IMR-90 (cell line): ENCODE results near the gene CEP104. TPM values are rescaled to one million over a fixed set of nuclear protein-coding genes. Genes with fewer than 3 reads are reported as not detected.

Experiments
- ATAC-seq: fragments of 200-7000 bp; cut with Tn5 transposase; 2 replicates; pipeline ENCODE4 v1.9.1; 2020; ENCODE audit warnings: low read depth, mild to moderate bottlenecking, moderate library complexity
- BruUV-seq: library from RNA; stranded (reverse); fragments of 400-500 nt; replicated peaks from 2 replicates; lab custom pipeline; 2021; lab: Mats Ljungman, UMichigan
- CTCF ChIA-PET: fragments of 300-600 bp; formaldehyde crosslinking; extraction: SDS; loops from one replicate; lab custom pipeline; 2021; ENCODE audit warnings: antibody characterized with exemption; lab: Yijun Ruan, JAX
- POLR2A ChIA-PET: fragments of 300-600 bp; sonication (Branson Sonifier 250); formaldehyde crosslinking; loops from one replicate; lab custom pipeline; 2022; ENCODE audit warnings: antibody characterized with exemption; ENCODE audit not compliant: unreplicated experiment; lab: Charles Lee
- DNase-seq: peaks from one replicate; pipeline ENCODE4 v3.0.0; 2013
- H2AFZ ChIP-seq: replicated peaks from 2 replicates; pipeline ENCODE3; 2013; ENCODE audit warnings: low read length, mild to moderate bottlenecking; ENCODE audit not compliant: poor library complexity
- H2AK5ac ChIP-seq: 2 replicates; pipeline ENCODE4 v1.6.1; 2013; ENCODE audit warnings: low read depth, low read length, inconsistent platforms
- H2AK9ac ChIP-seq: replicated peaks from 2 replicates; pipeline ENCODE3; 2013; ENCODE audit warnings: mild to moderate bottlenecking, low read depth, low read length, moderate library complexity; ENCODE audit not compliant: poor library complexity
- H2BK120ac ChIP-seq: 2 replicates; pipeline ENCODE4 v1.6.1; 2013; ENCODE audit warnings: low read depth, low read length, inconsistent platforms
- H2BK15ac ChIP-seq: 3 replicates; pipeline ENCODE4 v1.6.1; 2013; ENCODE audit warnings: low read depth, low read length, inconsistent platforms
- H2BK20ac ChIP-seq: 2 replicates; pipeline ENCODE4 v1.6.1; 2013; ENCODE audit warnings: low read depth, mild to moderate bottlenecking, inconsistent platforms, low read length, moderate library complexity
- H2BK5ac ChIP-seq: 2 replicates; pipeline ENCODE4 v1.6.1; 2013; ENCODE audit warnings: mild to moderate bottlenecking, low read depth, low read length, inconsistent platforms; ENCODE audit not compliant: poor library complexity, severe bottlenecking
- H3K14ac ChIP-seq: replicated peaks from 2 replicates; pipeline ENCODE4 v1.6.1; 2013; ENCODE audit warnings: low read depth, low read length, inconsistent platforms
- H3K18ac ChIP-seq: 2 replicates; pipeline ENCODE4 v1.6.1; 2013; ENCODE audit warnings: low read depth, low read length, control low read depth
- H3K23ac ChIP-seq: 2 replicates; pipeline ENCODE4 v1.6.1; 2013; ENCODE audit warnings: low read depth, low read length, inconsistent platforms
- H3K27ac ChIP-seq: 2 replicates; pipeline ENCODE4 v1.5.1; 2013; ENCODE audit warnings: mild to moderate bottlenecking, control low read depth, low read length; ENCODE audit not compliant: insufficient read depth
- H3K27me3 ChIP-seq: 2 replicates; pipeline ENCODE4 v1.6.1; 2013; ENCODE audit warnings: low read length; ENCODE audit not compliant: control insufficient read depth, insufficient read depth
- H3K36me3 ChIP-seq: 2 replicates; pipeline ENCODE4 v1.6.1; 2013; ENCODE audit warnings: low read length, mixed read lengths; ENCODE audit not compliant: control insufficient read depth, insufficient read depth
- H3K4ac ChIP-seq: 2 replicates; pipeline ENCODE4 v1.6.1; 2013; ENCODE audit warnings: low read depth, low read length, inconsistent platforms
- H3K4me1 ChIP-seq: 2 replicates; pipeline ENCODE4 v1.6.1; 2013; ENCODE audit warnings: low read length, mixed read lengths; ENCODE audit not compliant: control insufficient read depth, insufficient read depth
- H3K4me2 ChIP-seq: 2 replicates; pipeline ENCODE4 v1.6.1; 2013; ENCODE audit warnings: low read depth, mild to moderate bottlenecking, control low read depth, low read length, moderate library complexity
- H3K4me3 ChIP-seq: 2 replicates; pipeline ENCODE4 v1.5.1; 2013; ENCODE audit warnings: low read depth, mild to moderate bottlenecking, control low read depth, low read length, moderate library complexity; ENCODE audit not compliant: insufficient read depth
- H3K56ac ChIP-seq: 2 replicates; pipeline ENCODE4 v1.6.1; 2013; ENCODE audit warnings: low read length, inconsistent platforms; ENCODE audit not compliant: insufficient read depth; ENCODE audit errors: extremely low read depth
- H3K79me1 ChIP-seq, 2 experiments: 2 replicates each; pipeline ENCODE4 v1.6.1; 2013; ENCODE audit warnings: low read length in 2 of 2, inconsistent platforms in 1 of 2, low read depth in 1 of 2
- H3K9ac ChIP-seq: 2 replicates; pipeline ENCODE4 v1.6.1; 2013; ENCODE audit warnings: low read depth, low read length, control low read depth
- H3K9me1 ChIP-seq: 2 replicates; pipeline ENCODE4 v1.6.1; 2013; ENCODE audit warnings: low read length, inconsistent platforms; ENCODE audit not compliant: insufficient read depth
- H3K9me3 ChIP-seq: 2 replicates; pipeline ENCODE4 v1.6.1; 2013; ENCODE audit warnings: low read length; ENCODE audit not compliant: control insufficient read depth, insufficient read depth
- H4K20me1 ChIP-seq: 2 replicates; pipeline ENCODE4 v1.6.1; 2013; ENCODE audit warnings: low read length, inconsistent platforms; ENCODE audit not compliant: insufficient read depth
- H4K5ac ChIP-seq: 2 replicates; pipeline ENCODE4 v1.6.1; 2013; ENCODE audit warnings: mild to moderate bottlenecking, low read depth, low read length, control low read depth
- H4K8ac ChIP-seq, 2 experiments: 2 replicates each; pipeline ENCODE4 v1.6.1; 2013; ENCODE audit warnings: low read depth in 2 of 2, low read length in 2 of 2, control low read depth in 1 of 2, inconsistent platforms in 1 of 2
- H4K91ac ChIP-seq: 2 replicates; pipeline ENCODE4 v1.6.1; 2013; ENCODE audit warnings: low read depth, low read length, inconsistent platforms; ENCODE audit not compliant: insufficient read depth
- BHLHE40 ChIP-seq: fragments of 150-350 bp; IDR thresholded peaks from 2 replicates; pipeline ENCODE4 v1.6.1; 2016; ENCODE audit warnings: mild to moderate bottlenecking, low read depth, low read length
- CEBPB ChIP-seq: IDR thresholded peaks from 2 replicates; pipeline ENCODE4 v1.6.1; 2012; ENCODE audit warnings: low read depth, low read length, improper control_type of control experiment
- CHD1 ChIP-seq: IDR thresholded peaks from 2 replicates; pipeline ENCODE4 v1.6.1; 2012; ENCODE audit warnings: low read depth, low read length, improper control_type of control experiment
- FOS ChIP-seq: fragments of 150-350 bp; IDR thresholded peaks from 2 replicates; pipeline ENCODE4 v1.6.1; 2016; ENCODE audit warnings: low read depth, low read length
- MAFK ChIP-seq: IDR thresholded peaks from 2 replicates; pipeline ENCODE4 v1.6.1; 2012; ENCODE audit warnings: low read depth, low read length, improper control_type of control experiment
- MAZ ChIP-seq: IDR thresholded peaks from 2 replicates; pipeline ENCODE4 v1.6.1; 2012; ENCODE audit warnings: low read depth, mild to moderate bottlenecking, low read length, improper control_type of control experiment, moderate library complexity, borderline replicate concordance
- MXI1 ChIP-seq: IDR thresholded peaks from 2 replicates; pipeline ENCODE4 v1.6.1; 2012; ENCODE audit warnings: low read depth, mild to moderate bottlenecking, low read length, moderate library complexity, borderline replicate concordance
- NFE2L2 ChIP-seq: fragments of 150-350 bp; IDR thresholded peaks from 2 replicates; pipeline ENCODE4 v1.6.1; 2016; ENCODE audit warnings: low read depth, mild to moderate bottlenecking, low read length
- POLR2A ChIP-seq: IDR thresholded peaks from 2 replicates; pipeline ENCODE4 v1.6.1; 2012; ENCODE audit warnings: mild to moderate bottlenecking, low read depth, low read length
- RAD21 ChIP-seq: IDR thresholded peaks from 2 replicates; pipeline ENCODE4 v1.6.1; 2012; ENCODE audit warnings: low read length, improper control_type of control experiment
- RCOR1 ChIP-seq: IDR thresholded peaks from 2 replicates; pipeline ENCODE4 v1.6.1; 2012; ENCODE audit warnings: mild to moderate bottlenecking, low read length, improper control_type of control experiment; ENCODE audit not compliant: insufficient replicate concordance
- RFX5 ChIP-seq: IDR thresholded peaks from 2 replicates; pipeline ENCODE4 v1.8.0; 2012; ENCODE audit warnings: low read depth, mild to moderate bottlenecking, low read length, moderate library complexity
- SMC3 ChIP-seq: fragments of 150-350 bp; IDR thresholded peaks from 2 replicates; pipeline ENCODE4 v1.6.1; 2016; ENCODE audit warnings: low read depth, mild to moderate bottlenecking, antibody characterized with exemption, low read length, moderate library complexity
- USF2 ChIP-seq: fragments of 150-350 bp; IDR thresholded peaks from 2 replicates; pipeline ENCODE4 v1.6.1; 2017; ENCODE audit warnings: mild to moderate bottlenecking, antibody characterized with exemption, low read length, low read depth
- dilution Hi-C: fragments of 300-500 bp; cut with HindIII; formaldehyde crosslinking; loops from one replicate; pipeline ENCODE4 v1.14.3; 2018; ENCODE audit warnings: low sequenced_read_pairs; ENCODE audit not compliant: unreplicated experiment
- in situ Hi-C: fragments of 300-500 bp; cut with MboI; formaldehyde crosslinking; loops from 3 replicates; pipeline ENCODE4 v1.14.3; 2019; ENCODE audit warnings: low sequenced_read_pairs, inconsistent platforms, mixed read lengths
- intact Hi-C: fragments of 100-400 bp; cut with micrococcal nuclease; formaldehyde crosslinking; loops from 2 replicates; pipeline ENCODE4 v1.10.0; 2022
- polyA plus RNA-seq, 3 experiments: library from polyadenylated mRNA; depleted of rRNA; stranded (reverse); fragments of >200 nt; gene quantifications; 2 replicates each; pipeline ENCODE4 v1.2.3, GENCODE V29; 2012; ENCODE audit warnings: low replicate concordance in 1 of 3
- total RNA-seq: library from RNA; depleted of rRNA; stranded (reverse); fragments of >200 nt; gene quantifications from 2 replicates; pipeline ENCODE4 v1.2.3, GENCODE V29; 2012
- TF ChIP-seq, protein P1 (sequence below): fragments of 150-350 bp; IDR thresholded peaks from 2 replicates; pipeline ENCODE4 v1.6.1; 2016; ENCODE audit warnings: low read depth, mild to moderate bottlenecking, low read length, moderate library complexity, borderline replicate concordance
- TF ChIP-seq, protein P2 (sequence below): conservative IDR thresholded peaks from 2 replicates; pipeline ENCODE4 v1.5.1; 2012; ENCODE audit warnings: mild to moderate bottlenecking, low read depth, low read length, improper control_type of control experiment

CEP104 gene
- total and polyA plus RNA-seq, 2 of the 4 experiments (the other 2 are of a cell fraction): 14.3 to 17.5 TPM

DNA sequence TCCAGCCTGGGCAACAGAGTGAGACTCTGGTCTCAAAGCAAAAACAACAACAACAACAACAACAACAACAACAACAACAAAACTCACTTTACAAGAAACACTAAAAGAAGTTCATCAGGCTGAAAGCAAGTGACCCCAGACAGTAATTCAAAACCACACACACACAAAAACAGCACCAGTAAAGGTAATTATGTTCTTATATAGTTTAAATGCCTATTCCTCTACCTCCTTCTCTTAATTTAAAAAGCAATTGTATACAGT, 41.4 kb upstream of the CEP104 start:
- no peaks in the 10 kb centered on the region for H3K27me3 ChIP-seq
- no peaks in the 10 kb centered on the region for H3K9me3 ChIP-seq
- no peak overlapping the region for H3K4me2 ChIP-seq
- TF ChIP-seq MAFK (no peak), RAD21 (no peak), MAZ (no peak), USF2 (no peak), RFX5 (no peak), FOS (no peak), NFE2L2 (no peak), BHLHE40 (no peak), CEBPB (no peak), POLR2A (no peak), RCOR1 (no peak), CHD1 (no peak), MXI1 (no peak), SMC3 (no peak)
- TF ChIP-seq, protein P1, sequence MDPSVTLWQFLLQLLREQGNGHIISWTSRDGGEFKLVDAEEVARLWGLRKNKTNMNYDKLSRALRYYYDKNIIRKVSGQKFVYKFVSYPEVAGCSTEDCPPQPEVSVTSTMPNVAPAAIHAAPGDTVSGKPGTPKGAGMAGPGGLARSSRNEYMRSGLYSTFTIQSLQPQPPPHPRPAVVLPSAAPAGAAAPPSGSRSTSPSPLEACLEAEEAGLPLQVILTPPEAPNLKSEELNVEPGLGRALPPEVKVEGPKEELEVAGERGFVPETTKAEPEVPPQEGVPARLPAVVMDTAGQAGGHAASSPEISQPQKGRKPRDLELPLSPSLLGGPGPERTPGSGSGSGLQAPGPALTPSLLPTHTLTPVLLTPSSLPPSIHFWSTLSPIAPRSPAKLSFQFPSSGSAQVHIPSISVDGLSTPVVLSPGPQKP: no peak
- TF ChIP-seq, protein P2, sequence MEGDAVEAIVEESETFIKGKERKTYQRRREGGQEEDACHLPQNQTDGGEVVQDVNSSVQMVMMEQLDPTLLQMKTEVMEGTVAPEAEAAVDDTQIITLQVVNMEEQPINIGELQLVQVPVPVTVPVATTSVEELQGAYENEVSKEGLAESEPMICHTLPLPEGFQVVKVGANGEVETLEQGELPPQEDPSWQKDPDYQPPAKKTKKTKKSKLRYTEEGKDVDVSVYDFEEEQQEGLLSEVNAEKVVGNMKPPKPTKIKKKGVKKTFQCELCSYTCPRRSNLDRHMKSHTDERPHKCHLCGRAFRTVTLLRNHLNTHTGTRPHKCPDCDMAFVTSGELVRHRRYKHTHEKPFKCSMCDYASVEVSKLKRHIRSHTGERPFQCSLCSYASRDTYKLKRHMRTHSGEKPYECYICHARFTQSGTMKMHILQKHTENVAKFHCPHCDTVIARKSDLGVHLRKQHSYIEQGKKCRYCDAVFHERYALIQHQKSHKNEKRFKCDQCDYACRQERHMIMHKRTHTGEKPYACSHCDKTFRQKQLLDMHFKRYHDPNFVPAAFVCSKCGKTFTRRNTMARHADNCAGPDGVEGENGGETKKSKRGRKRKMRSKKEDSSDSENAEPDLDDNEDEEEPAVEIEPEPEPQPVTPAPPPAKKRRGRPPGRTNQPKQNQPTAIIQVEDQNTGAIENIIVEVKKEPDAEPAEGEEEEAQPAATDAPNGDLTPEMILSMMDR: no peak
- no peak overlapping the region for H3K56ac ChIP-seq
- no peak overlapping the region for H2BK20ac ChIP-seq
- H3K27ac ChIP-seq: no peak overlapping the region
- H2AK5ac ChIP-seq: no peak overlapping the region
- H3K79me1 ChIP-seq: peaks cover 9 to 30% of the 10 kb centered on the region in 2 experiments; a peak in 3 of 4 replicates
- H4K5ac ChIP-seq: no peak overlapping the region
- peaks cover 22% of the 10 kb centered on the region for H4K20me1 ChIP-seq
- H3K14ac ChIP-seq: no peak overlapping the region
- no peak overlapping the region for H2AFZ ChIP-seq
- H3K23ac ChIP-seq: no peak overlapping the region
- H3K4me3 ChIP-seq: no peak overlapping the region
- no peak overlapping the region for H4K91ac ChIP-seq
- no peak overlapping the region for H3K18ac ChIP-seq
- no peak overlapping the region for H2AK9ac ChIP-seq
- H2BK120ac ChIP-seq: no peak overlapping the region
- CTCF ChIA-PET: no interaction called here
- intact Hi-C loops (no loop called here), in situ Hi-C loops (no loop called here), dilution Hi-C loops (no loop called here)
- H3K9me1 ChIP-seq: peaks cover 9% of the 10 kb centered on the region; the same call in 1 of the 2 replicates
- DNase-seq: no peak
- H3K4ac ChIP-seq: no peak overlapping the region
- H3K4me1 ChIP-seq: peaks cover 14% of the 10 kb centered on the region
- BruUV-seq: no TSS peak
- no peak overlapping the region for H2BK15ac ChIP-seq
- H3K36me3 ChIP-seq: 0 out of 2 replicates have a peak, but pooled peaks cover 4% of the 10 kb centered on the region
- H3K9ac ChIP-seq: no peak overlapping the region
- no peak for ATAC-seq
- POLR2A ChIA-PET: no interaction called here
- no peak overlapping the region for H4K8ac ChIP-seq
- H2BK5ac ChIP-seq: no peak overlapping the region
